ENCODE measurements around the gene ABCA7. TPM values are rescaled to one million over a fixed set of nuclear protein-coding genes. Genes with fewer than 3 reads are reported as not detected.

Gene ABCA7
- total RNA-seq, 2 experiments from 2014 or later, result 114 to 118 TPM

DNA sequence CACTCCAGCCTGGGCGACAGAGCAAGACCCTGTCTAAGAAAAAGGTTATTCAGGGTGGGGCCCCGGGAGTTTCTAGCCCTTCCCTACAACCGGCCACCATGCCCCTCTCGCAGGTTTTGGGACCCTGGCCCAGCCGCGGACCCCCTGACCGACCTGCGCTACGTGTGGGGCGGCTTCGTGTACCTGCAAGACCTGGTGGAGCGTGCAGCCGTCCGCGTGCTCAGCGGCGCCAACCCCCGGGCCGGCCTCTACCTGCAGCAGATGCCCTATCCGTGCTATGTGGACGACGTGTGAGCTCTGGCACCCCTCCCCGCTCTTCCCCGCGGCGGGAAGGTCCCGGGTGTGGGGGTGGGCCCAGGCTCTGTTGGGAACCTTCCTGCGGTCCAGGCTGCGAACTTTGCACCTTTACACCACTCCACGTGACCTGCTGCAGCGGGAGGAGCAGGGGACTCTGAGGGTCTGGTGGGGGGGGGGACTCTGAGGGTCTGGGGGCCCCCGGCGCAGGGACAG, 6.3 kb downstream of the ABCA7 start:
- no peak overlapping the region for H3K27ac Mint-ChIP-seq
- POLR2A ChIA-PET, result no interaction called here

GRCh38 chr19:1046836-1047695, 7.2 kb downstream of the ABCA7 start:
- Histone ChIP-seq H3K27me3 (ENCODE audit: control insufficient read depth in 1 of 2, insufficient read depth in 2 of 2, low read length in 2 of 2) (no peaks in the 10 kb centered on the region), H3K36me3 (ENCODE audit: insufficient read depth, low read length) (peaks cover 50% of the 10 kb centered on the region), H3K27ac (ENCODE audit: low read depth in 1 of 2, low read length in 2 of 2) (no peak overlapping the region), H3K4me1 (ENCODE audit: insufficient read depth, low read length) (peaks cover 44% of the 10 kb centered on the region), H3K4me3 (ENCODE audit: low read length) (no peak overlapping the region), H3K9me3 (ENCODE audit: control insufficient read depth in 1 of 2, insufficient read depth in 1 of 2, low read length in 2 of 2) (no peaks in the 10 kb centered on the region)
- Mint-ChIP-seq H3K4me3 (no peak overlapping the region), H3K9me3 (no peaks in the 10 kb centered on the region), H3K36me3 (ENCODE audit: low read depth) (peaks cover 27% of the 10 kb centered on the region), H3K27ac (no peak overlapping the region), H3K4me1 (ENCODE audit: low read depth) (peaks cover 6% of the 10 kb centered on the region), H3K27me3 (no peaks in the 10 kb centered on the region)
- CTCF ChIA-PET, result interaction anchor here (1.6 kb wide), 1 partner anchor 18 kb away, joined by 4 read pairs; no protein-coding TSS in a partner anchor
- ATAC-seq (ENCODE audit: poor library complexity), result no peak
- peak in 1 of 14 experiments; percentile 67 for DNase-seq
- TF ChIP-seq, protein P1, sequence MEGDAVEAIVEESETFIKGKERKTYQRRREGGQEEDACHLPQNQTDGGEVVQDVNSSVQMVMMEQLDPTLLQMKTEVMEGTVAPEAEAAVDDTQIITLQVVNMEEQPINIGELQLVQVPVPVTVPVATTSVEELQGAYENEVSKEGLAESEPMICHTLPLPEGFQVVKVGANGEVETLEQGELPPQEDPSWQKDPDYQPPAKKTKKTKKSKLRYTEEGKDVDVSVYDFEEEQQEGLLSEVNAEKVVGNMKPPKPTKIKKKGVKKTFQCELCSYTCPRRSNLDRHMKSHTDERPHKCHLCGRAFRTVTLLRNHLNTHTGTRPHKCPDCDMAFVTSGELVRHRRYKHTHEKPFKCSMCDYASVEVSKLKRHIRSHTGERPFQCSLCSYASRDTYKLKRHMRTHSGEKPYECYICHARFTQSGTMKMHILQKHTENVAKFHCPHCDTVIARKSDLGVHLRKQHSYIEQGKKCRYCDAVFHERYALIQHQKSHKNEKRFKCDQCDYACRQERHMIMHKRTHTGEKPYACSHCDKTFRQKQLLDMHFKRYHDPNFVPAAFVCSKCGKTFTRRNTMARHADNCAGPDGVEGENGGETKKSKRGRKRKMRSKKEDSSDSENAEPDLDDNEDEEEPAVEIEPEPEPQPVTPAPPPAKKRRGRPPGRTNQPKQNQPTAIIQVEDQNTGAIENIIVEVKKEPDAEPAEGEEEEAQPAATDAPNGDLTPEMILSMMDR (IDR thresholded peaks at IDR 0.05), result no peak
- intact Hi-C loops (cut with DNase I, micrococcal nuclease), result no loop called here
- POLR2A ChIA-PET, result interaction anchor here (0.9 to 1.5 kb wide), 2 partner anchors 26 to 41 kb away, joined by 3 to 4 read pairs; partner anchors contain the start of gene RNU6-2

More for the DNA sequence above, 6.3 kb downstream of the ABCA7 start:
- CTCF ChIA-PET, result no interaction called here
- DNase-seq (peak in 2 of 14 experiments; percentile 5 to 37), ATAC-seq (ENCODE audit: poor library complexity) (no peak)
- TF ChIP-seq, protein P1 (IDR thresholded peaks at IDR 0.05), result no peak
- H3K9me3 ChIP-seq (ENCODE audit: control insufficient read depth in 1 of 2, insufficient read depth in 1 of 2, low read length in 2 of 2), result no peaks in the 10 kb centered on the region
- peaks cover 50% of the 10 kb centered on the region for H3K4me1 ChIP-seq (ENCODE audit: insufficient read depth, low read length)
- H3K4me3 Mint-ChIP-seq, result no peak overlapping the region
- H3K27ac ChIP-seq (ENCODE audit: low read depth in 1 of 2, low read length in 2 of 2), result no peak overlapping the region
- H3K27me3 Mint-ChIP-seq, result no peaks in the 10 kb centered on the region
- peaks cover 20% of the 10 kb centered on the region for H3K36me3 Mint-ChIP-seq (ENCODE audit: low read depth)
- no peaks in the 10 kb centered on the region for H3K27me3 ChIP-seq (ENCODE audit: control insufficient read depth in 1 of 2, insufficient read depth in 2 of 2, low read length in 2 of 2)
- H3K4me1 Mint-ChIP-seq (ENCODE audit: low read depth), result peaks cover 7% of the 10 kb centered on the region
- H3K36me3 ChIP-seq (ENCODE audit: insufficient read depth, low read length), result peaks cover 54% of the 10 kb centered on the region
- H3K9me3 Mint-ChIP-seq, result no peaks in the 10 kb centered on the region
- intact Hi-C loops (cut with DNase I, micrococcal nuclease), result no loop called here
- no peak overlapping the region for H3K4me3 ChIP-seq (ENCODE audit: low read length)

DNA sequence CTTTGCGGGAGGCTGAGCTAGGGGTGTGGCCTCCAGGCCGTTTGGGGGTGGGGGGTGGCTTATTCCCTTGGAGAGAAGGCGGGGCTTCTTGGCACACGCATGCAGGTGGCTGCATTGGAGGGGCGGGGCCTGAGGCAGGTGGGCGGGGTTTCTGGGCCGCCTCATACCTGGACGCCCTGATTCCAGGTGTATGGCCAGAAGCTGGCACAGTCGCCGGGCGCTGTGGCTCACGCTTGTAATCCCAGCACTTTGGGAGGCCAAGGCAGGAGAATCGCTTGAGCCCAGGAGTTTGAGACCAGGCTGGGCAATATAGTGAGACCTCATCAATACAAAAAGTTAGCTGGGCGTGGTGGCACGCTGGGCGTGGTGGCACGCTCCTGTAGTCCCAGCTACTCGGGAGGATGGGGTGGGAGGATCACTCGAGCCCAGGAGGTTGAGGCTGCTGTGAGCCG, 7.8 kb downstream of the ABCA7 start:
- TF ChIP-seq, protein P1 (IDR thresholded peaks at IDR 0.05), result no peak
- peaks cover 40% of the 10 kb centered on the region for H3K4me1 ChIP-seq (ENCODE audit: insufficient read depth, low read length)
- H3K4me3 ChIP-seq (ENCODE audit: low read length), result no peak overlapping the region
- Mint-ChIP-seq H3K4me3 (no peak overlapping the region), H3K36me3 (ENCODE audit: low read depth) (peaks cover 25% of the 10 kb centered on the region), H3K9me3 (no peaks in the 10 kb centered on the region), H3K4me1 (ENCODE audit: low read depth) (peaks cover 8% of the 10 kb centered on the region), H3K27ac (no peak overlapping the region), H3K27me3 (no peaks in the 10 kb centered on the region)
- intact Hi-C loops (cut with DNase I, micrococcal nuclease), result no loop called here
- H3K27ac ChIP-seq (ENCODE audit: low read depth in 1 of 2, low read length in 2 of 2), result no peak overlapping the region
- H3K27me3 ChIP-seq (ENCODE audit: control insufficient read depth in 1 of 2, insufficient read depth in 2 of 2, low read length in 2 of 2), result no peaks in the 10 kb centered on the region
- no peak for ATAC-seq (ENCODE audit: poor library complexity)
- ChIA-PET POLR2A (interaction anchor here (0.9 to 1.5 kb wide), 3 partner anchors 19 to 40 kb away, joined by 3 to 6 read pairs (median 4); partner anchors contain the start of genes ARHGAP45 and RNU6-2), CTCF (interaction anchor here (0.7 to 1.6 kb wide), 2 partner anchors 17 to 1914 kb away, joined by 3 to 4 read pairs; no protein-coding TSS in a partner anchor)
- H3K9me3 ChIP-seq (ENCODE audit: control insufficient read depth in 1 of 2, insufficient read depth in 1 of 2, low read length in 2 of 2), result no peaks in the 10 kb centered on the region
- DNase-seq, result no peak
- H3K36me3 ChIP-seq (ENCODE audit: insufficient read depth, low read length), result peaks cover 43% of the 10 kb centered on the region

Data from CD4-positive, alpha-beta T cell (primary cell).